Measurements from ENCODE around the gene TCF7L1.
"Not testable (repeated sequence)": the region's sequence is repeated elsewhere in the genome, so short reads cannot be mapped to it uniquely, and the experiment has no call there.

The TCF7L1 gene

GRCh38 chr2:85291425-85292023 lies 158.3 kb downstream of the TCF7L1 start:
- no peak for DNase-seq

- no peak for DNase-seq
These were observed 168.9 kb downstream of the TCF7L1 start for GRCh38 chr2:85302121-85302520.

- DNase-seq = no peak
These were observed 170.8 kb downstream of the TCF7L1 start for GRCh38 chr2:85303780-85304531.

GRCh38 chr2:85307527-85307897 lies 174.3 kb downstream of the TCF7L1 start:
- DNase-seq = no peak

GRCh38 chr2:85308201-85308600 lies 175.0 kb downstream of the TCF7L1 start:
- DNase-seq = no peak

GRCh38 chr2:85308896-85309555 lies 175.8 kb downstream of the TCF7L1 start:
- no peak for DNase-seq

- no peak for DNase-seq
These were observed 176.6 kb downstream of the TCF7L1 start for GRCh38 chr2:85309699-85310321.

- DNase-seq = no peak
These were observed 177.1 kb downstream of the TCF7L1 start for GRCh38 chr2:85310330-85310729.

GRCh38 chr2:85312404-85312803 lies 179.2 kb downstream of the TCF7L1 start:
- DNase-seq = no peak

- DNase-seq = no peak
These were observed 181.7 kb downstream of the TCF7L1 start for GRCh38 chr2:85314884-85315242.

- not testable (repeated sequence) for DNase-seq
These were observed 182.7 kb downstream of the TCF7L1 start for GRCh38 chr2:85315921-85316320.

GRCh38 chr2:85318222-85319074 lies 185.3 kb downstream of the TCF7L1 start:
- no peak for DNase-seq

GRCh38 chr2:85319796-85320195 lies 186.6 kb downstream of the TCF7L1 start:
- no peak for DNase-seq

- no peak for DNase-seq
These were observed 190.3 kb downstream of the TCF7L1 start for GRCh38 chr2:85323351-85323987.

- DNase-seq = not testable (repeated sequence)
These were observed 190.8 kb downstream of the TCF7L1 start for GRCh38 chr2:85323988-85324367.

GRCh38 chr2:85324639-85325465 lies 191.7 kb downstream of the TCF7L1 start:
- DNase-seq = no peak

- no peak for DNase-seq
These were observed 192.2 kb downstream of the TCF7L1 start for GRCh38 chr2:85325466-85325811.

GRCh38 chr2:85326406-85327159 lies 193.4 kb downstream of the TCF7L1 start:
- DNase-seq = no peak

- DNase-seq = no peak
These were observed 194.1 kb downstream of the TCF7L1 start for GRCh38 chr2:85327160-85327821.
